ENCODE data around the gene PHACTR1. TPM values are rescaled to one million over a fixed set of nuclear protein-coding genes. Genes with fewer than 3 reads are reported as not detected.

PHACTR1 gene
- total RNA-seq, 2 experiments from 2014 or later = 0.47 to 0.61 TPM

DNA sequence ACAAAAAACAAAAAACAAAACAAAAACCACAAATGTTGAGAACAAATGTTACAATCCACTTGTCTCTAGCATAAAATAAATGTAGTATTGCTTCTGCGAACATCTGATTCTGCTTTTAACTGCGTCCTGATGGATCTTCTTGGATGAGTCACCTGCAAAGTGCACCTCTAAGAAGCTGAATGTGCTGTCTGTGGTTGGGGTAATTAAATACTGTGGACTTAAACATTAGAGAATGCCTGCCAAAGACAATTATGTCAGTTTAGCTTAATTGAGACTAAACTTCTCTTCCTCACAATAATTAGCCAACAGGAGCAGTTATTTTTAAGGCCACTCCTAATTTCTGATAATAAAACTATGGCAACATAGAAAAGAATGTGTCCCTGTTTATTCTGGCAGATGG is 253.4 kb downstream of the PHACTR1 start:
- ATAC-seq (no peak), DNase-seq (no peak)
- H3K36me3 Mint-ChIP-seq (ENCODE audit: low read depth) = no peaks in the 10 kb centered on the region
- H3K27ac Mint-ChIP-seq = no peak overlapping the region
- peaks cover 19% of the 10 kb centered on the region for H3K27me3 Mint-ChIP-seq (ENCODE audit: low read depth)
- no peak overlapping the region for H3K4me3 Mint-ChIP-seq
- no peaks in the 10 kb centered on the region for H3K9me3 Mint-ChIP-seq (ENCODE audit: insufficient read depth)
- no peaks in the 10 kb centered on the region for H3K4me1 Mint-ChIP-seq (ENCODE audit: low read depth)
- ChIA-PET POLR2A (no interaction called here), CTCF (interaction anchor here (1.2 kb wide), 1 partner anchor 12 kb away, joined by 3 read pairs; no protein-coding TSS in a partner anchor)

DNA sequence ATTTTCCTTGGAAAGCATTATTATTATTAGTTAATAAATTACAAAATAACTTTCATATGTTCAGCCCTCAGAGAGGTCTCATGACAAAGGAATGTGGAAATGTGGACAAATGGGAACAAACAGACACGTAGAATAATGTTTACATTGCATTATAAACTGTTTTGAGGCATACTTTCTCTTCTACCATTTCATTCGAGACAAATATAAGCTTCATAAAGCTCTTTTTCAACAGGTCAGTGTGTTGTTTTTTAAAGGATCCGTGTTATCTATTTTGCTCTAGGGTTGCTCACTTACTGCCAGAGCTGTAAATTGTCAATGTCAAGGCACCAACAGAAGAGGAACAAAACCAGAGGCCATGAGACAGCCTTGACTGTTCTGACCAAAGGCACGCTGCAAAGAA is 256.8 kb downstream of the PHACTR1 start:
- Mint-ChIP-seq H3K4me3 (no peak overlapping the region), H3K9me3 (ENCODE audit: insufficient read depth) (no peaks in the 10 kb centered on the region), H3K36me3 (ENCODE audit: low read depth) (no peaks in the 10 kb centered on the region), H3K27ac (no peak overlapping the region), H3K4me1 (ENCODE audit: low read depth) (no peaks in the 10 kb centered on the region), H3K27me3 (ENCODE audit: low read depth) (peaks cover 4% of the 10 kb centered on the region)
- no peak for ATAC-seq
- DNase-seq = no peak
- ChIA-PET CTCF (no interaction called here), POLR2A (no interaction called here)

DNA sequence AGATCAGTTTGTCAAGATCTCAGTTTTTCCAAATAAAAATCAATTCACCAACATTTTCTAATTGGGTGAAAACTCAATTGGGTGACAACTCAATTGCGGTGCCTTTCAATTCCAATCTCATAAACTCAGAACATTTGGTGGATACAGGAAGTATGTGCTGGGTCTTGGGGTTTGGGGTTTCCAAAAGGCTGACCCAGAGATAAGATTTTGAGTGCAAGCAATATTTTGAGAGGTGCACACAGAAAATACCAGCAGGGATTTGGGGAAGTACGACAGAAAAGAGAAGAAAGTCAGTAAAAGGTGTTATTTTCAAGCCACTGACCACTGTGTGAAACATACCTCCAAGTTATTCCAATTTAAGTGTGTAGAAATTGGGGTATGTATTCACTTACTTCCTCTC is 258.0 kb downstream of the PHACTR1 start:
- Mint-ChIP-seq H3K4me1 (ENCODE audit: low read depth) (no peaks in the 10 kb centered on the region), H3K27ac (no peak overlapping the region), H3K9me3 (ENCODE audit: insufficient read depth) (no peaks in the 10 kb centered on the region), H3K36me3 (ENCODE audit: low read depth) (no peaks in the 10 kb centered on the region), H3K27me3 (ENCODE audit: low read depth) (peaks cover 6% of the 10 kb centered on the region), H3K4me3 (no peak overlapping the region)
- DNase-seq = no peak
- ATAC-seq = no peak
- CTCF ChIA-PET = no interaction called here
- POLR2A ChIA-PET = no interaction called here

DNA sequence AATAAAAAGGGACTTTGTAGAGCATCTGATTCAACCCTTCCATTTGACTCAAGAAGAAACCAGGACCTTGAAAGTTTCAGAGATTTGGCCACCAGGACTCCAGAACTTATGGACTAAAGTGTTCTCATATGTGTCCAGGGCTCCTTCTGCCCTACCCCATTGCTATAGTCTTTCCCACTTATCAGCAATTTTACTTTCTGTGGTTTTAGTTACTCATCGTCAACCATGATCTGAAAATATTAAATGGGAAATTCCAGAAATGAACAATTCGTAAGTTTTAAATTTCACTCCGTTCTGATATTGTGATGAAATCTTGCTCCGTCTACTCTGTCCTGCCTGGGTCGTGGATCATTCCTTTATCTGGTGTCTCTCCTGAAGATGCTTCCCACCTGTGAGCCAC is 259.8 kb downstream of the PHACTR1 start:
- Mint-ChIP-seq H3K9me3 (ENCODE audit: insufficient read depth) (no peaks in the 10 kb centered on the region), H3K4me1 (ENCODE audit: low read depth) (no peaks in the 10 kb centered on the region), H3K4me3 (no peak overlapping the region), H3K36me3 (ENCODE audit: low read depth) (no peaks in the 10 kb centered on the region), H3K27ac (no peak overlapping the region), H3K27me3 (ENCODE audit: low read depth) (peaks cover 8% of the 10 kb centered on the region)
- ChIA-PET POLR2A (no interaction called here), CTCF (no interaction called here)
- DNase-seq (no peak), ATAC-seq (no peak)

DNA sequence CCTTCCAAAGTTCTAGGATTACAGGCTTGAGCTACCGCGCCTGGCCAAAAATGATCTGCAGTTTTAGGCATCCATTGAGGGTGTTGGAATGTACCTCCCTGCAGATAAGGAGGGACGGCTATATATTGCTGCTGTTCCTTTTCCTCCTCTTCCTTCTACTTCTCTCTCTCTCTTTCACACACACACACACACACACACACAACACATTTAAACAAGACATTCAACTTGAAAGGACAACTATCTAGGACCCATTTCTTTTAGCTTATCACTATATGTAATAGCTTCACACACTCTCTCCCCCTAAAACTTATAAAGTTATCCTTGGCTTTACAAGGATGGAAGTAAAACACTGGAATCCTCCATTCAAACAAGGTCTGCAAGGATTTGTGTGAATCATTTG is 260.6 kb downstream of the PHACTR1 start:
- H3K9me3 Mint-ChIP-seq (ENCODE audit: insufficient read depth) = no peaks in the 10 kb centered on the region
- no peaks in the 10 kb centered on the region for H3K4me1 Mint-ChIP-seq (ENCODE audit: low read depth)
- ChIA-PET CTCF (no interaction called here), POLR2A (no interaction called here)
- DNase-seq (no peak), ATAC-seq (no peak)
- peaks cover 13% of the 10 kb centered on the region for H3K27me3 Mint-ChIP-seq (ENCODE audit: low read depth)
- no peak overlapping the region for H3K27ac Mint-ChIP-seq
- H3K36me3 Mint-ChIP-seq (ENCODE audit: low read depth) = no peaks in the 10 kb centered on the region
- H3K4me3 Mint-ChIP-seq = no peak overlapping the region

DNA sequence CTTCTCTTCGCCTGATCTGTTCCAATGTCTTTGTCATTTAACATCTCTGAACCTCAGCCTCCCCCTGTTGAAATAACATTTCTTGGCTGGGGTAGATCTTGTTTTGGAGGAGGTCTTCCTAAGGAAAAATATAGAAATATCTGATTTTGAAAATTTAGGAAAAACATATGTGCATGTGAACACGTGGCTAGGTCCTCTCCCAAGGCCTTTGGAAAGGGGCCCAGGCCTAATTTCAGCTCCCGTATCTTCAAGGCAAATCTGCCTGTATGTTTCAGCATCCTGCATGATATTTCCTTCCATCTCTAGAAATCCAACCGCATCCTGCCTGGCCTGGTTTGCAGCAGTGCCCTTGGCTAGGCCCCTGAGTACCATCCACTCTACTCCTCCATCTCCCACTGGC is 261.2 kb downstream of the PHACTR1 start:
- POLR2A ChIA-PET = no interaction called here
- Mint-ChIP-seq H3K36me3 (ENCODE audit: low read depth) (no peaks in the 10 kb centered on the region), H3K4me3 (no peak overlapping the region), H3K4me1 (ENCODE audit: low read depth) (no peaks in the 10 kb centered on the region), H3K27ac (no peak overlapping the region), H3K9me3 (ENCODE audit: insufficient read depth) (no peaks in the 10 kb centered on the region), H3K27me3 (ENCODE audit: low read depth) (peaks cover 13% of the 10 kb centered on the region)
- CTCF ChIA-PET = no interaction called here
- ATAC-seq (no peak), DNase-seq (no peak)

DNA sequence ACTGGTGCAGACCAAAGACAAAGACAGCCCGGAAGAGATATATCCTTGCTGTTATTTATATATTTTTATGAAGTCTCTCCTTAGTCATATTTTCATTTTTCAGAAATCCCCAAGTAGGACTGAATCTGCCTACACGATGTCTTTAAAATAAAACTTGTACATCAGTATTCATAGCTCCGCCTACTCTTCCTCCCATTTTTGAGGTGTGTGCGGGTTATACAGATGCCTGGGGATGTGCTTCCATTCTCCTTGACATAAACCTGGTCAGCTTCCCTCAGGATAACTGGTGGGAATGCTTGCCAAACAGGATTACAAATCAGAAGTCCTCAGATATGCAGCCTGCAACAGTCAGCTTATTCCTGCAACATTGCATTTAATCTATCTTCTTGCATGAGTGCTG is 264.2 kb downstream of the PHACTR1 start:
- CTCF ChIA-PET = no interaction called here
- Mint-ChIP-seq H3K36me3 (ENCODE audit: low read depth) (no peaks in the 10 kb centered on the region), H3K9me3 (ENCODE audit: insufficient read depth) (no peaks in the 10 kb centered on the region), H3K27me3 (ENCODE audit: low read depth) (peaks cover 11% of the 10 kb centered on the region), H3K27ac (no peak overlapping the region), H3K4me3 (no peak overlapping the region), H3K4me1 (ENCODE audit: low read depth) (no peaks in the 10 kb centered on the region)
- ATAC-seq (no peak), DNase-seq (no peak)
- POLR2A ChIA-PET = no interaction called here

DNA sequence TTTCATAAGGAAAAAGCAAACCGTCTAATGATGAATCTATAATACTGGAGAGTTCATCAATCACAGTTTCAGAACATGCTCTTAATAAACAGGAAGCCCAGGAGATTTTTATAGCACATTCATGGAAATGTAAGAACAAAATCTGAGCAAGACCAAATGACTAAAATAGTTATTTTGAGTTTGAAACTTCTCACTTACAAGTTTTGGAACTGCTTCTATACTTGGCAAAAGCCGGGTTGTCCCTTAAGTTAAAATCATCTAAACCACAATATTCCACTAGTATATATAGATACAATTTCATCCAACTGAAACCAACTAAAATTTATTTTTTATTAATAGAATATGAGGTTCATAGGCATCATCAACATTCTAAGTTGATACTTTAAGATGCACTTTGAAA is 268.2 kb downstream of the PHACTR1 start:
- peaks cover 7% of the 10 kb centered on the region for H3K27me3 Mint-ChIP-seq (ENCODE audit: low read depth)
- no peaks in the 10 kb centered on the region for H3K9me3 Mint-ChIP-seq (ENCODE audit: insufficient read depth)
- H3K27ac Mint-ChIP-seq = no peak overlapping the region
- POLR2A ChIA-PET = no interaction called here
- no peak overlapping the region for H3K4me3 Mint-ChIP-seq
- no peaks in the 10 kb centered on the region for H3K36me3 Mint-ChIP-seq (ENCODE audit: low read depth)
- H3K4me1 Mint-ChIP-seq (ENCODE audit: low read depth) = no peaks in the 10 kb centered on the region
- CTCF ChIA-PET = no interaction called here
- no peak for ATAC-seq
- no peak for DNase-seq

DNA sequence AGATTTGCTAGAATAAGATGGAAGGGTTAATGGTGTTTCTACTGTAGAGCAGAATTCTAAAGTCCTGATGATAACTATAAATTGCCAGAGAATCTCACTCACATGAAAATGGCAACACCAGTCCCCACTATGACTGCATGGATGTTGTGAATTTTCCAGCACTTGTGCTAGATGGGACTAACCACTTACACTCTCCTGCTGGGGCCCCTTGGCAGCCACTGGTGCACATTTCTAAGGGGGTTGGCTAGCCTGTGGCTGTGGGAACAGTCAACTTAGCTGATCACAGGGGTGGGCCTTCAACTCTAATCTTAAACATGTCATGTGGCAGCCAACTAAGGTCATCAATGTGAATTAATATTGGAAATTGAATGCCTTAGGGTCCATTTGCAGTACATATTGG is 271.2 kb downstream of the PHACTR1 start:
- Mint-ChIP-seq H3K4me1 (ENCODE audit: low read depth) (no peaks in the 10 kb centered on the region), H3K27me3 (ENCODE audit: low read depth) (peaks cover 2% of the 10 kb centered on the region), H3K4me3 (no peak overlapping the region), H3K27ac (no peak overlapping the region), H3K36me3 (ENCODE audit: low read depth) (no peaks in the 10 kb centered on the region), H3K9me3 (ENCODE audit: insufficient read depth) (no peaks in the 10 kb centered on the region)
- ChIA-PET CTCF (no interaction called here), POLR2A (no interaction called here)
- ATAC-seq (no peak), DNase-seq (no peak)

DNA sequence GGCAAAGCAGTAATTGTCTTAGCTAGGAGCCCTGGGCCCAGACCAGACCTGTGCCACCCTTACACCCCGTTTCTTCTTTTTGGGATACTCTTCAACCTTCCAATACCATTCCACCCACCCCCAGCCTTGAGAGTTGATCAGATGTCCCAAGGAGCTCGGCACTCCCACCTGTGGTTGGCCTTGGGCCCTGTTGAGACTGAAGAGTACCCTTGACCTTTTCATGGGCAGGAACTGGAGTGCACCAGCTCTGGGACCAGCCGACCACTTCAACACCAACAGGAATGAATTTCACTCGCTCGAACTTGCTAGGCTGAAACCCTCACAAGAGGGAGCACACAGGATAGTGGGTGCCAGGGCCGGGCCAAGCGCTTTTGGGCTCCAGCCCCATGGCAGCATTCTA is 273.6 kb downstream of the PHACTR1 start:
- DNase-seq = no peak
- no peak overlapping the region for H3K27ac Mint-ChIP-seq
- no peaks in the 10 kb centered on the region for H3K36me3 Mint-ChIP-seq (ENCODE audit: low read depth)
- H3K4me1 Mint-ChIP-seq (ENCODE audit: low read depth) = no peaks in the 10 kb centered on the region
- H3K4me3 Mint-ChIP-seq = no peak overlapping the region
- no peaks in the 10 kb centered on the region for H3K9me3 Mint-ChIP-seq (ENCODE audit: insufficient read depth)
- peaks cover 7% of the 10 kb centered on the region for H3K27me3 Mint-ChIP-seq (ENCODE audit: low read depth)
- CTCF ChIA-PET = interaction anchor here (1.2 kb wide), 1 partner anchor 79 kb away, joined by 3 read pairs; no protein-coding TSS in a partner anchor
- POLR2A ChIA-PET = no interaction called here
- ATAC-seq = no peak

DNA sequence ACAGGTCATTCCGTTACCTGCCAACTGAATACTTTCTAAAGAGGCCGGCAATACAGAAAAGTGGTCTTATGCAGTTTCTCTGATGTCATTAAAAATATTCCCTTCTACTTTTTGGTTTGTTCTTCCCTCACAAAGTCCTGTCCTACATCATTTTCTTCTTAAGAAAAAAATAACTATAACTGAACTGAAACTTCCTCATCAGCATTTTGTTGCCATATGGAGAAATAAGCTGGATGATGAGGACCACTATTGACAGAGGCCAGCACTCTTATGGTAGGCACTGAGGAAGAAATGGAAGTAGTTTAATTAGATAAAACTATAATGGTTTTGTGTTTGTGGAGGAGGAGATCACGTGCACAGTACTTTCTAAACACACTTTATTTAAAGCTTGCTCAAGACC is 274.9 kb downstream of the PHACTR1 start:
- no peak for DNase-seq
- no peaks in the 10 kb centered on the region for H3K36me3 Mint-ChIP-seq (ENCODE audit: low read depth)
- H3K9me3 Mint-ChIP-seq (ENCODE audit: insufficient read depth) = no peaks in the 10 kb centered on the region
- ChIA-PET CTCF (no interaction called here), POLR2A (no interaction called here)
- H3K4me3 Mint-ChIP-seq = no peak overlapping the region
- H3K27me3 Mint-ChIP-seq (ENCODE audit: low read depth) = peaks cover 9% of the 10 kb centered on the region
- H3K4me1 Mint-ChIP-seq (ENCODE audit: low read depth) = no peaks in the 10 kb centered on the region
- no peak for ATAC-seq
- no peak overlapping the region for H3K27ac Mint-ChIP-seq

DNA sequence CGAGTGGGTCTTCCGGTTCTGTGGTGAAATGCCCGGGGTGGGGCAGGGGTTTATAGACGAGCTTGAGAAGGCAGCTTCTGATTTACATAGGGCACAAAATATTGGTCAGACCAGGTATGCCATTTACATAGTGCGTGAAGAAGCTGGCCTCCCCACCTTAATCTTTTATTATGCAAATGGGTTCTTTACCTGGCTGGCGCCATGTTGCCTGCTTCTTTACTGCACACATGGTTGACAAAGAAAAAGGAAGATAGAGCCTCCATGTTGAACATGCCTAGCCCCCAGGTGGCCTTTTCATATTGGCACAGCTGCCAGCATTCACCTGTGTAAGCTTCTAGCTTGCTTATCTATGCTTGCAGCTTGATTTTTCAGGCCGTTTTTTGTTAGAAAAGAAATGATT is 276.2 kb downstream of the PHACTR1 start:
- Mint-ChIP-seq H3K27me3 (ENCODE audit: low read depth) (peaks cover 9% of the 10 kb centered on the region), H3K4me1 (ENCODE audit: low read depth) (no peaks in the 10 kb centered on the region), H3K27ac (no peak overlapping the region), H3K9me3 (ENCODE audit: insufficient read depth) (no peaks in the 10 kb centered on the region), H3K4me3 (no peak overlapping the region), H3K36me3 (ENCODE audit: low read depth) (no peaks in the 10 kb centered on the region)
- ATAC-seq = no peak
- POLR2A ChIA-PET = no interaction called here
- DNase-seq = no peak
- CTCF ChIA-PET = no interaction called here

DNA sequence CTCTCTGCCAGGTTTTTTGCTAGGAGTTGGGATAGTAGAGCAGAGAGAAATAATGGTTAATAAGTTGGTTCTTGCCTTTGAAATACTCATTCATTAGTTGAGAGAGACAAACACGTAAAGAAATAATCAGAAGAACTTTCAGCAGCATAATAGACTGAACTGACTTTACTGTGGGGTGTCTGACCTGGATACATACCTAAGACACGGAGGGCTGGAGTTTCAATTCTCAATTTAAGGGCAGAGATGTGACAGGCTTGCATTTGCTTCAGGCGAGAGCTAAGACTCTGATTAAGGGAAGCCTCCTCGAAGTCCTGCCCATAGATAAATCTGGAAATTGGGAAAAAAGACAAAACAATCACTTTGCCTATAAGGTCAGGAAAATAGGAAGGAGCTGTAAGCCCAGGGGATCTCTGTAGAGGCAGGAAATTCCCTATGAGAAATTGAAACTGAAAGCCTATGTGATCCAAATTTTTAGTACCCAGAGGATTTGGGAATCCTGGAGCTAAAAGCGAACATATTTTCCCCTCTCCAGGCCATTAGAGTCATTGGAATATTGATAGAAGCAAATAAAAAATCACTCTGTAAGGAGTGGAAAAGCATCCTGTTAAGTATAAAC is 276.8 kb downstream of the PHACTR1 start:
- Mint-ChIP-seq H3K4me3 (no peak overlapping the region), H3K27me3 (ENCODE audit: low read depth) (peaks cover 9% of the 10 kb centered on the region), H3K36me3 (ENCODE audit: low read depth) (no peaks in the 10 kb centered on the region), H3K4me1 (ENCODE audit: low read depth) (no peaks in the 10 kb centered on the region), H3K27ac (no peak overlapping the region), H3K9me3 (ENCODE audit: insufficient read depth) (no peaks in the 10 kb centered on the region)
- no peak for DNase-seq
- POLR2A ChIA-PET = no interaction called here
- ATAC-seq = no peak
- CTCF ChIA-PET = no interaction called here

Data from activated CD8-positive, alpha-beta T cell treated with anti-CD3 and anti-CD28 coated beads, Interleukin-2, amount 10 ng/mL, durations not matched to agents 7 days and 5 days (primary cell).